ENCODE measurements around the gene NCOR2. TPM values are rescaled to one million over a fixed set of nuclear protein-coding genes. Genes with fewer than 3 reads are reported as not detected.

The NCOR2 gene
- total RNA-seq, 4 donors from 2014 or later: 45.3 to 178 (median 99.9) TPM

- no peak overlapping the region for H3K27ac ChIP-seq
- H3K27me3 ChIP-seq: no peaks in the 10 kb centered on the region
- DNase-seq: no peak
- H3K4me3 ChIP-seq (replicated peaks in 1 of 3): no peak overlapping the region
- TF ChIP-seq POLR2A (IDR thresholded peaks at IDR 0.05) (no peak), CTCF (IDR thresholded peaks at IDR 0.05) (no peak)
- 76 to 92% methylated on average over 6 to 9 of the region's 9 CpGs for WGBS, 2 donors
- H3K36me3 ChIP-seq: no peaks in the 10 kb centered on the region
- intact Hi-C loops (cut with DNase I): no loop called here
- H3K9me3 ChIP-seq: no peaks in the 10 kb centered on the region
- H3K4me1 ChIP-seq: peaks cover 20 to 32% of the 10 kb centered on the region in 2 donors
Measured at GRCh38 chr12:124556074-124556466, 11.3 kb downstream of the NCOR2 start.

GRCh38 chr12:124555168-124556073 is 12.0 kb downstream of the NCOR2 start:
- Histone ChIP-seq H3K27me3 (no peaks in the 10 kb centered on the region), H3K4me3 (replicated peaks in 1 of 3) (no peak overlapping the region), H3K9me3 (no peaks in the 10 kb centered on the region), H3K27ac (no peak overlapping the region), H3K4me1 (peaks cover 27 to 39% of the 10 kb centered on the region in 2 donors), H3K36me3 (no peaks in the 10 kb centered on the region)
- TF ChIP-seq CTCF (IDR thresholded peaks at IDR 0.05) (no peak), POLR2A (IDR thresholded peaks at IDR 0.05) (no peak)
- no peak for DNase-seq
- 83 to 86% methylated on average over 24 to 27 of the region's 28 CpGs for WGBS, 2 donors
- intact Hi-C loops (cut with DNase I): no loop called here

- H3K9me3 ChIP-seq: no peaks in the 10 kb centered on the region
- H3K27me3 ChIP-seq: no peaks in the 10 kb centered on the region
- H3K36me3 ChIP-seq: no peaks in the 10 kb centered on the region
- DNase-seq: no peak
- WGBS, 2 donors: 79 to 89% methylated on average over 18 to 21 of the region's 26 CpGs
- H3K4me3 ChIP-seq (replicated peaks in 1 of 3): no peak overlapping the region
- intact Hi-C loops (cut with DNase I): no loop called here
- H3K4me1 ChIP-seq: peaks cover 33 to 47% of the 10 kb centered on the region in 2 donors
- H3K27ac ChIP-seq: no peak overlapping the region
- TF ChIP-seq POLR2A (IDR thresholded peaks at IDR 0.05): no peak
- TF ChIP-seq CTCF (IDR thresholded peaks at IDR 0.05): no peak
Measured at GRCh38 chr12:124554429-124555029, 12.9 kb downstream of the NCOR2 start.

GRCh38 chr12:124553862-124554428 is 13.5 kb downstream of the NCOR2 start:
- peaks cover 39 to 53% of the 10 kb centered on the region in 2 donors for H3K4me1 ChIP-seq

More at GRCh38 chr12:124553862-124554428, 13.5 kb downstream of the NCOR2 start:
- no peak for DNase-seq
- Histone ChIP-seq H3K36me3 (no peaks in the 10 kb centered on the region), H3K27ac (no peak overlapping the region), H3K4me3 (replicated peaks in 1 of 3) (no peak overlapping the region), H3K9me3 (no peaks in the 10 kb centered on the region), H3K27me3 (no peaks in the 10 kb centered on the region)
- 90 to 91% methylated on average over 14 to 18 of the region's 18 CpGs for WGBS, 2 donors
- intact Hi-C loops (cut with DNase I): no loop called here
- TF ChIP-seq POLR2A (IDR thresholded peaks at IDR 0.05): no peak
- no peak for TF ChIP-seq CTCF (IDR thresholded peaks at IDR 0.05)
